Panc1 (cell line): ENCODE results near the gene ZDHHC8. TPM values are rescaled to one million over a fixed set of nuclear protein-coding genes. Genes with fewer than 3 reads are reported as not detected.

ENCODE experiments used
- ATAC-seq: fragments of 200-7000 bp; cut with Tn5 transposase; 2 replicates; pipeline ENCODE4 v1.9.1; 2020; ENCODE audit warnings: mild to moderate bottlenecking, moderate library complexity
- BruUV-seq: library from RNA; stranded (reverse); fragments of 400-500 nt; replicated peaks from 2 replicates; lab custom pipeline; 2021; lab: Mats Ljungman, UMichigan
- CTCF ChIA-PET: fragments of 300-600 bp; sonication (Branson Sonifier 250); formaldehyde crosslinking; loops from one replicate; lab custom pipeline; 2022; ENCODE audit warnings: antibody characterized with exemption; lab: Charles Lee
- POLR2A ChIA-PET: fragments of 300-600 bp; sonication (Branson Sonifier 250); formaldehyde crosslinking; loops from one replicate; lab custom pipeline; 2022; ENCODE audit warnings: antibody characterized with exemption; lab: Charles Lee
- DNase-seq: peaks from one replicate; pipeline ENCODE4 v3.0.0-alpha.2; 2010; ENCODE audit warnings: low read depth, low spot score
- H3K27ac ChIP-seq: 2 replicates; pipeline ENCODE4 v1.5.1; 2011; ENCODE audit warnings: mild to moderate bottlenecking, low read length, inconsistent platforms
- H3K27me3 ChIP-seq: fragments of 200-500 bp; sonication (Bioruptor generic); 2 replicates; pipeline ENCODE4 v1.6.0; 2014; ENCODE audit warnings: low read length, inconsistent platforms; ENCODE audit not compliant: control insufficient read depth, insufficient read depth
- H3K36me3 ChIP-seq: fragments of 200-500 bp; sonication (Bioruptor generic); 2 replicates; pipeline ENCODE4 v1.5.1; 2014; ENCODE audit warnings: inconsistent platforms, mild to moderate bottlenecking, low read length, moderate library complexity; ENCODE audit not compliant: control insufficient read depth, insufficient read depth
- H3K4me1 ChIP-seq: 2 replicates; pipeline ENCODE4 v1.5.1; 2011; ENCODE audit warnings: inconsistent platforms, mild to moderate bottlenecking, low read length, moderate library complexity; ENCODE audit not compliant: control insufficient read depth, insufficient read depth
- H3K4me3 ChIP-seq, 2 experiments: 2 replicates each; pipeline ENCODE4 v1.5.1; 2011 to 2012; ENCODE audit warnings: low read depth in 2 of 2, low read length in 2 of 2, mild to moderate bottlenecking in 2 of 2, inconsistent platforms in 1 of 2, moderate library complexity in 1 of 2
- H3K9me3 ChIP-seq: fragments of 200-500 bp; sonication (Bioruptor generic); 2 replicates; pipeline ENCODE4 v1.5.1; 2014; ENCODE audit warnings: low read depth, mild to moderate bottlenecking, inconsistent platforms, low read length, moderate library complexity; ENCODE audit not compliant: control insufficient read depth, insufficient read depth
- POLR2AphosphoS5 ChIP-seq: IDR thresholded peaks from 2 replicates; pipeline ENCODE4 v1.6.1; 2012; ENCODE audit warnings: mild to moderate bottlenecking, low read depth, low read length, moderate library complexity
- SIN3A ChIP-seq: IDR thresholded peaks from 2 replicates; pipeline ENCODE4 v1.6.1; 2012; ENCODE audit warnings: low read depth, mild to moderate bottlenecking, low read length, moderate library complexity, borderline replicate concordance; ENCODE audit not compliant: insufficient read depth
- TCF7L2 ChIP-seq: IDR thresholded peaks from 2 replicates; pipeline ENCODE4 v1.6.1; 2011; ENCODE audit warnings: mild to moderate bottlenecking, low read depth, low read length, inconsistent platforms
- in situ Hi-C: cut with HindIII; loops from 2 replicates; pipeline ENCODE4 v1.10.0; 2016; ENCODE audit warnings: low sequenced_read_pairs, low pct_unique_long_range_greater_than_20kb
- intact Hi-C: fragments of 100-400 bp; cut with micrococcal nuclease; formaldehyde crosslinking; loops from one replicate; pipeline ENCODE4 v1.10.0; 2022; ENCODE audit not compliant: unreplicated experiment
- total RNA-seq: library from RNA; stranded (reverse); gene quantifications from one replicate; pipeline ENCODE4 v1.2.1, GENCODE V29; 2021; ENCODE audit not compliant: unreplicated experiment
- TF ChIP-seq, protein P1 (sequence below), 2 experiments: IDR thresholded peaks; 2 replicates each; pipeline ENCODE4 v1.6.1; 2011 to 2012; ENCODE audit warnings: low read depth in 2 of 2, control low read depth in 1 of 2, low read length in 1 of 2, mild to moderate bottlenecking in 1 of 2, moderate library complexity in 1 of 2; ENCODE audit not compliant: insufficient read depth in 1 of 2
- TF ChIP-seq, protein P2 (sequence below): fragments of 450-650 bp; IDR thresholded peaks from 2 replicates; pipeline ENCODE4 v1.5.1; 2017; ENCODE audit warnings: mild to moderate bottlenecking

ZDHHC8 gene
- total RNA-seq, 1 experiment from 2014 or later, result 79.0 TPM

DNA sequence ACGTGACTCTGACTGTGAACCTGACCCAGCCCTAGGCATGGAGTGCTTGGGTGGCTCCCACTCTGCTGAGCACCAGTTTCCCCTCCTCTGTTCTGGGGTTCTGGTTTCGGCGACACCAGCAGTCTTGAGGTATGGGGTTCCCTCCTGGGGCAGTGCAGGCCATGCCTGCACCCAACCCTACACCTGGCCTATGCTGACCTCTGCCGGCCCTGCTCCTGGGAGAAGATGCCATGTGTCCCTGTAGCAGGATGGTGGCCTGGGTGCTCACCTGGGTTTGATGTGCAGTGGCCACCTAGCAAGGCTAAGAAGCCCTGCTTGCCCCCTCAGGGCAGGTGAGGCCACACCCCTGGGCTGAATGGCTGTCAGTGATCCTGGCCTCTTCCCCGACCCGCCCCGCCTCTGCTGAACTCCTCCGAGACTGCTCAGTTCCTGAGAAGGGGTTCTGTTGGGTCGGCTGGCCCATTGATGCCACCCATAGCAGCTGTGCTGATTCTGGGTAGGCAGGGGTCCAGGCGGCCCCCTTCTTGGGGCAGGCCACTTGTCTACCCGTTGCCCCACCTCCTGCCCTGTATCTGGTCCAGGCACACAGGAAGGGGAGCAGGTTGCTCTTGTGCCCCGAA, 2.4 kb downstream of the ZDHHC8 start:
- ChIA-PET CTCF (no interaction called here), POLR2A (no interaction called here)
- H3K27me3 ChIP-seq, result no peaks in the 10 kb centered on the region
- no peaks in the 10 kb centered on the region for H3K4me1 ChIP-seq
- TF ChIP-seq, protein P1, sequence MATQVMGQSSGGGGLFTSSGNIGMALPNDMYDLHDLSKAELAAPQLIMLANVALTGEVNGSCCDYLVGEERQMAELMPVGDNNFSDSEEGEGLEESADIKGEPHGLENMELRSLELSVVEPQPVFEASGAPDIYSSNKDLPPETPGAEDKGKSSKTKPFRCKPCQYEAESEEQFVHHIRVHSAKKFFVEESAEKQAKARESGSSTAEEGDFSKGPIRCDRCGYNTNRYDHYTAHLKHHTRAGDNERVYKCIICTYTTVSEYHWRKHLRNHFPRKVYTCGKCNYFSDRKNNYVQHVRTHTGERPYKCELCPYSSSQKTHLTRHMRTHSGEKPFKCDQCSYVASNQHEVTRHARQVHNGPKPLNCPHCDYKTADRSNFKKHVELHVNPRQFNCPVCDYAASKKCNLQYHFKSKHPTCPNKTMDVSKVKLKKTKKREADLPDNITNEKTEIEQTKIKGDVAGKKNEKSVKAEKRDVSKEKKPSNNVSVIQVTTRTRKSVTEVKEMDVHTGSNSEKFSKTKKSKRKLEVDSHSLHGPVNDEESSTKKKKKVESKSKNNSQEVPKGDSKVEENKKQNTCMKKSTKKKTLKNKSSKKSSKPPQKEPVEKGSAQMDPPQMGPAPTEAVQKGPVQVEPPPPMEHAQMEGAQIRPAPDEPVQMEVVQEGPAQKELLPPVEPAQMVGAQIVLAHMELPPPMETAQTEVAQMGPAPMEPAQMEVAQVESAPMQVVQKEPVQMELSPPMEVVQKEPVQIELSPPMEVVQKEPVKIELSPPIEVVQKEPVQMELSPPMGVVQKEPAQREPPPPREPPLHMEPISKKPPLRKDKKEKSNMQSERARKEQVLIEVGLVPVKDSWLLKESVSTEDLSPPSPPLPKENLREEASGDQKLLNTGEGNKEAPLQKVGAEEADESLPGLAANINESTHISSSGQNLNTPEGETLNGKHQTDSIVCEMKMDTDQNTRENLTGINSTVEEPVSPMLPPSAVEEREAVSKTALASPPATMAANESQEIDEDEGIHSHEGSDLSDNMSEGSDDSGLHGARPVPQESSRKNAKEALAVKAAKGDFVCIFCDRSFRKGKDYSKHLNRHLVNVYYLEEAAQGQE (IDR thresholded peaks at IDR 0.05; ENCODE audit: insufficient read depth in 1 of 2, low read depth in 2 of 2, low read length in 1 of 2), result no peak
- TF ChIP-seq TCF7L2 (no peak), POLR2AphosphoS5 (no peak), SIN3A (no peak)
- TF ChIP-seq, protein P2, sequence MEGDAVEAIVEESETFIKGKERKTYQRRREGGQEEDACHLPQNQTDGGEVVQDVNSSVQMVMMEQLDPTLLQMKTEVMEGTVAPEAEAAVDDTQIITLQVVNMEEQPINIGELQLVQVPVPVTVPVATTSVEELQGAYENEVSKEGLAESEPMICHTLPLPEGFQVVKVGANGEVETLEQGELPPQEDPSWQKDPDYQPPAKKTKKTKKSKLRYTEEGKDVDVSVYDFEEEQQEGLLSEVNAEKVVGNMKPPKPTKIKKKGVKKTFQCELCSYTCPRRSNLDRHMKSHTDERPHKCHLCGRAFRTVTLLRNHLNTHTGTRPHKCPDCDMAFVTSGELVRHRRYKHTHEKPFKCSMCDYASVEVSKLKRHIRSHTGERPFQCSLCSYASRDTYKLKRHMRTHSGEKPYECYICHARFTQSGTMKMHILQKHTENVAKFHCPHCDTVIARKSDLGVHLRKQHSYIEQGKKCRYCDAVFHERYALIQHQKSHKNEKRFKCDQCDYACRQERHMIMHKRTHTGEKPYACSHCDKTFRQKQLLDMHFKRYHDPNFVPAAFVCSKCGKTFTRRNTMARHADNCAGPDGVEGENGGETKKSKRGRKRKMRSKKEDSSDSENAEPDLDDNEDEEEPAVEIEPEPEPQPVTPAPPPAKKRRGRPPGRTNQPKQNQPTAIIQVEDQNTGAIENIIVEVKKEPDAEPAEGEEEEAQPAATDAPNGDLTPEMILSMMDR, result no peak
- in situ Hi-C loops, result no loop called here
- ATAC-seq, result no peak
- intact Hi-C loops, result no loop called here
- BruUV-seq, result no TSS peak
- no peaks in the 10 kb centered on the region for H3K9me3 ChIP-seq
- H3K4me3 ChIP-seq, result no peak overlapping the region
- DNase-seq, result no peak
- no peak overlapping the region for H3K27ac ChIP-seq
- peaks cover 2% of the 10 kb centered on the region; the same call in 1 of the 2 replicates for H3K36me3 ChIP-seq

DNA sequence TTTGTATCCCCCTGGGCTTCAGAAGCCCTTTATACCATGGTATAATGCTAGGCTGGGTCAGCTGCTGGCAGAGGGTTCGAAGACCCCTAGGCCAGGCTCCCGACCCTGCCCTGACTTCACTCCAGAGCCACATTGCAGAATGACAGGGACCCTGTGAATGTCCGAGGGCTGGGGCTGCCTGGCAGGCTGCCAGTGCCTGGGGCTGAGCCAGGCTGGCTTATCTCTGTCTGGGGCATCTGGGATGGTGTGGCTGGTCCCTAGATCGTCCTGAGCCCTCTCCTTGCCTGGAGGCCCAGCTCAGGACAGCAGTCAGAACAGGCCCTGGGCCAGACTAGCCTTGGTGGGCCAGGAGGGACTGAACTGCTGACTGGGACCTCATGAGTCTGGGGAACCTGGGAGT, 3.7 kb downstream of the ZDHHC8 start:
- no peaks in the 10 kb centered on the region for H3K27me3 ChIP-seq
- H3K4me3 ChIP-seq, result no peak overlapping the region
- intact Hi-C loops, result no loop called here
- no peak for TF ChIP-seq POLR2AphosphoS5
- no peak for TF ChIP-seq SIN3A
- TF ChIP-seq, protein P1 (IDR thresholded peaks at IDR 0.05; ENCODE audit: insufficient read depth in 1 of 2, low read depth in 2 of 2, low read length in 1 of 2), result no peak
- no peak for TF ChIP-seq TCF7L2
- TF ChIP-seq, protein P2, result no peak
- in situ Hi-C loops, result no loop called here
- H3K36me3 ChIP-seq, result peaks cover 2% of the 10 kb centered on the region; the same call in 1 of the 2 replicates
- ATAC-seq (no peak), DNase-seq (no peak)
- no peak overlapping the region for H3K27ac ChIP-seq
- ChIA-PET CTCF (no interaction called here), POLR2A (no interaction called here)
- H3K4me1 ChIP-seq, result no peaks in the 10 kb centered on the region
- no peaks in the 10 kb centered on the region for H3K9me3 ChIP-seq
- no TSS peak for BruUV-seq
